NT2/D1 (cell line): ENCODE data around the gene RAB34.
"Not testable (repeated sequence)": the region's sequence is repeated elsewhere in the genome, so short reads cannot be mapped to it uniquely, and the experiment has no call there.

ENCODE experiments used
- DNase-seq: peaks from one replicate; pipeline ENCODE4 v3.0.0-alpha.2; 2011; ENCODE audit warnings: low read depth, low spot score
- H3K27me3 ChIP-seq: 2 replicates; pipeline ENCODE4 v1.6.0; 2011; ENCODE audit warnings: mild to moderate bottlenecking; ENCODE audit not compliant: insufficient read length, insufficient read depth
- H3K36me3 ChIP-seq: 2 replicates; pipeline ENCODE4 v1.6.1; 2011; ENCODE audit warnings: mild to moderate bottlenecking, low read length, mixed read lengths; ENCODE audit not compliant: insufficient read depth, insufficient read length
- H3K4me1 ChIP-seq: 2 replicates; pipeline ENCODE4 v1.5.1; 2011; ENCODE audit not compliant: insufficient read depth, insufficient read length
- H3K4me3 ChIP-seq: 2 replicates; pipeline ENCODE4 v1.5.1; 2011; ENCODE audit warnings: low read depth; ENCODE audit not compliant: insufficient read length
- H3K9ac ChIP-seq: 2 replicates; pipeline ENCODE4 v1.6.0; 2011; ENCODE audit warnings: low read depth; ENCODE audit not compliant: insufficient read length
- H3K9me3 ChIP-seq: 2 replicates; pipeline ENCODE4 v1.5.1; 2011; ENCODE audit warnings: mild to moderate bottlenecking, low read length; ENCODE audit not compliant: insufficient read depth
- SUZ12 ChIP-seq: IDR thresholded peaks from 2 replicates; pipeline ENCODE4 v1.6.1; 2011; ENCODE audit not compliant: insufficient read length, insufficient read depth; ENCODE audit errors: extremely low read depth
- YY1 ChIP-seq: IDR thresholded peaks from 2 replicates; pipeline ENCODE4 v1.6.1; 2011; ENCODE audit not compliant: insufficient read length, insufficient read depth
- ZNF274 ChIP-seq: IDR thresholded peaks from 2 replicates; pipeline ENCODE4 v1.6.1; 2011; ENCODE audit warnings: mild to moderate bottlenecking, low read depth, low read length

The RAB34 gene

GRCh38 chr17:28723159-28723835 lies 5.6 kb upstream of the RAB34 start:
- H3K4me1 ChIP-seq = peaks cover 5% of the 10 kb centered on the region
- peaks cover 47% of the 10 kb centered on the region for H3K36me3 ChIP-seq
- peak overlapping the region; percentile 6 for H3K9ac ChIP-seq
- DNase-seq = no peak
- H3K9me3 ChIP-seq = no peaks in the 10 kb centered on the region
- TF ChIP-seq SUZ12 = no peak
- no peak for TF ChIP-seq YY1
- TF ChIP-seq ZNF274 = no peak
- no peak overlapping the region for H3K4me3 ChIP-seq
- no peaks in the 10 kb centered on the region for H3K27me3 ChIP-seq

GRCh38 chr17:28722417-28723158 lies 4.9 kb upstream of the RAB34 start:
- Histone ChIP-seq H3K36me3 (peaks cover 47% of the 10 kb centered on the region), H3K27me3 (no peaks in the 10 kb centered on the region), H3K4me1 (peaks cover 5% of the 10 kb centered on the region), H3K4me3 (no peak overlapping the region), H3K9me3 (no peaks in the 10 kb centered on the region), H3K9ac (peak overlapping the region; percentile 71)
- no peak for DNase-seq
- TF ChIP-seq SUZ12 (no peak), YY1 (no peak), ZNF274 (no peak)

- H3K4me3 ChIP-seq = peak overlapping the region; percentile 93
- not testable (repeated sequence) for H3K27me3 ChIP-seq, DNase-seq, H3K4me1 ChIP-seq, H3K9me3 ChIP-seq
- peaks cover 53% of the 10 kb centered on the region for H3K36me3 ChIP-seq
- H3K9ac ChIP-seq = peak overlapping the region; percentile 99
Observed at GRCh38 chr17:28720997-28721329, 3.3 kb upstream of the RAB34 start.

- no peaks in the 10 kb centered on the region for H3K27me3 ChIP-seq
- H3K9ac ChIP-seq = peak overlapping the region; percentile 99
- H3K4me3 ChIP-seq = peak overlapping the region; percentile 93
- no peaks in the 10 kb centered on the region for H3K9me3 ChIP-seq
- peaks cover 12% of the 10 kb centered on the region for H3K4me1 ChIP-seq
- no peak for DNase-seq
- TF ChIP-seq YY1 (no peak), SUZ12 (no peak), ZNF274 (no peak)
- H3K36me3 ChIP-seq = peaks cover 58% of the 10 kb centered on the region
Observed at GRCh38 chr17:28720247-28720996, 2.8 kb upstream of the RAB34 start.

GRCh38 chr17:28719021-28719433 lies 1.4 kb upstream of the RAB34 start:
- Histone ChIP-seq H3K27me3 (no peaks in the 10 kb centered on the region), H3K4me3 (peak overlapping the region; percentile 52), H3K9ac (peak overlapping the region; percentile 93), H3K36me3 (peaks cover 65% of the 10 kb centered on the region), H3K9me3 (no peaks in the 10 kb centered on the region), H3K4me1 (peaks cover 18% of the 10 kb centered on the region)
- no peak for DNase-seq
- TF ChIP-seq YY1 (no peak), ZNF274 (no peak), SUZ12 (no peak)

GRCh38 chr17:28718333-28719020 lies 809 bp upstream of the RAB34 start:
- Histone ChIP-seq H3K36me3 (peaks cover 62% of the 10 kb centered on the region), H3K9ac (peak overlapping the region; percentile 93), H3K4me3 (peak overlapping the region; percentile 52), H3K9me3 (no peaks in the 10 kb centered on the region), H3K4me1 (peaks cover 18% of the 10 kb centered on the region), H3K27me3 (no peaks in the 10 kb centered on the region)
- no peak for TF ChIP-seq SUZ12
- TF ChIP-seq ZNF274 = no peak
- no peak for TF ChIP-seq YY1
- DNase-seq = no peak
